ENCODE data around the gene KRT13. TPM values are rescaled to one million over a fixed set of nuclear protein-coding genes. Genes with fewer than 3 reads are reported as not detected.

The KRT13 gene
- total and polyA plus RNA-seq, 10 of the 15 experiments (the other 5 are each of a cell fraction or from before 2014, with no cell fraction given) = not detected

DNA sequence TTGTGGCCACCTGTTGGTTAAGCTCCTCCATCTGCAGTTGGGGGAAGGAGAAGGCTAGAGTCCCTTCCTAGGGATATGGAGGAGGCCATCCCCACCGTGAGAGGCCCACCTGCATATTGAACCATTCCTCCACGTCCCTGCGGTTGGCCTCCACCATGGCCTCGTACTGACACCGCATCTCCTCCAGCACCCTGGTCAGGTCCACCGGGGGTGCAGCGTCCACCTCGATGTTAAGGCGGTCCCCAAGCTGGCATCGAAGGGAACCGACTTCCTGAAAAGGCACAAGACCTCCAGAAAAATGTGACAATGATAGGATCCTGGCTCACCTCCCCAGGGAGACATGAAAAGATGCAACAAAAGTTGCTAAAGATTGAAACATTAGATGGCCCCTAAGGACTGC, 41.2 kb downstream of the KRT13 start:
- no peaks in the 10 kb centered on the region for H3K79me2 ChIP-seq (ENCODE audit: control insufficient read depth, insufficient read depth, low read length)
- H3K4me1 ChIP-seq (ENCODE audit: control insufficient read depth, insufficient read depth, low read length) = no peaks in the 10 kb centered on the region
- H3K4me3 ChIP-seq = no peak overlapping the region
- ATAC-seq (no peak), DNase-seq (ENCODE audit: low read depth, low spot score) (no peak), FAIRE-seq (no peak)
- ChIA-PET RAD21 (ENCODE audit: unreplicated experiment) (no interaction called here), POLR2A (no interaction called here), SMC1A (ENCODE audit: uncharacterized antibody, unreplicated experiment) (no interaction called here), CTCF (no interaction called here)
- H3K9me3 ChIP-seq (replicated peaks; ENCODE audit: control insufficient read depth, insufficient read depth, low read length) = no peaks in the 10 kb centered on the region
- no peak overlapping the region for H3K9ac ChIP-seq (ENCODE audit: control insufficient read depth, insufficient read depth, low read length)
- WGBS (ENCODE audit: insufficient coverage, insufficient replicate concordance, low lambda C conversion rate, missing lambda C conversion rate) = 35% methylated on average over 11 of the region's 11 CpGs
- H3K27me3 ChIP-seq (replicated peaks in 1 of 2; ENCODE audit: control insufficient read depth in 2 of 2, insufficient read depth in 2 of 2, low read length in 1 of 2) = no peaks in the 10 kb centered on the region; a peak in 2 of 4 replicates
- no peaks in the 10 kb centered on the region for H3K36me3 ChIP-seq (ENCODE audit: control insufficient read depth in 2 of 2, insufficient read depth in 2 of 2, low read length in 1 of 2)
- no peak overlapping the region for H3K27ac ChIP-seq (ENCODE audit: control insufficient read depth, insufficient read depth)
- no peak overlapping the region for H2AFZ ChIP-seq (ENCODE audit: control insufficient read depth, low read depth, low read length)
- TF ChIP-seq NR2C2 (IDR thresholded peaks at IDR 0.05; ENCODE audit: borderline replicate concordance, control insufficient read depth, insufficient read length, low read depth) (no peak), TCF12 (IDR thresholded peaks at IDR 0.05; ENCODE audit: low read depth, low read length) (no peak), STAT3 (IDR thresholded peaks at IDR 0.05; ENCODE audit: low read depth, low read length) (no peak)
- BruUV-seq (replicated peaks) = no TSS peak
- no peak overlapping the region for H3K4me2 ChIP-seq (ENCODE audit: control insufficient read depth, insufficient read depth)
- in situ Hi-C loops (cut with MboI) = no loop called here
- intact Hi-C loops (cut with micrococcal nuclease; ENCODE audit: unreplicated experiment) = no loop called here
- no peaks in the 10 kb centered on the region for H4K20me1 ChIP-seq (ENCODE audit: control insufficient read depth, insufficient read depth)

DNA sequence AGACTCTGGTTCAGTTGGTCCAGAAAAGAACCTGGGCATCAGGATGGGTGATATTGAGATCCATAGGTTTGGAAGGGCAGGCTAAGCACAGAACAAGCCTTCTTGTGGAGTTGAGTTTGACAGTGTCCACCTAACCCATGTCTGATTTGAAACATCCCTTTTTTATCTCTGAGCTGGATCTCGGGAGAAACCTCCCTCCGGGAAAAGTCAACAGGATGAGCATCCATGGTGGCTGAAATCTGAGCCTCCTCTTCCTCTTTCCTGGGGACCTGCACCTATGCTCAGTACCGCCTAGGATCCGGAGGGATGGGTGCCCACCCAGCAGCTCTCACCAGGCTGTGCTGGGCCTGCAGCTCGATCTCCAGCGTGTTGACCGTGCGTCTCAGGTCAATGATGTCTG, 41.7 kb downstream of the KRT13 start:
- Histone ChIP-seq H3K4me3 (no peak overlapping the region), H2AFZ (ENCODE audit: control insufficient read depth, low read depth, low read length) (no peak overlapping the region), H3K36me3 (ENCODE audit: control insufficient read depth in 2 of 2, insufficient read depth in 2 of 2, low read length in 1 of 2) (no peaks in the 10 kb centered on the region), H3K27ac (ENCODE audit: control insufficient read depth, insufficient read depth) (no peak overlapping the region), H3K4me1 (ENCODE audit: control insufficient read depth, insufficient read depth, low read length) (no peaks in the 10 kb centered on the region), H4K20me1 (ENCODE audit: control insufficient read depth, insufficient read depth) (no peaks in the 10 kb centered on the region), H3K9me3 (replicated peaks; ENCODE audit: control insufficient read depth, insufficient read depth, low read length) (no peaks in the 10 kb centered on the region), H3K9ac (ENCODE audit: control insufficient read depth, insufficient read depth, low read length) (no peak overlapping the region), H3K27me3 (replicated peaks in 1 of 2; ENCODE audit: control insufficient read depth in 2 of 2, insufficient read depth in 2 of 2, low read length in 1 of 2) (no peaks in the 10 kb centered on the region; a peak in 2 of 4 replicates), H3K4me2 (ENCODE audit: control insufficient read depth, insufficient read depth) (no peak overlapping the region), H3K79me2 (ENCODE audit: control insufficient read depth, insufficient read depth, low read length) (no peaks in the 10 kb centered on the region)
- FAIRE-seq = no peak
- intact Hi-C loops (cut with micrococcal nuclease; ENCODE audit: unreplicated experiment) (no loop called here), in situ Hi-C loops (cut with MboI) (no loop called here)
- ChIA-PET POLR2A (no interaction called here), RAD21 (ENCODE audit: unreplicated experiment) (no interaction called here), CTCF (interaction anchor here (1.7 kb wide), 1 partner anchor 199 kb away, joined by 3 read pairs; no protein-coding TSS in a partner anchor), SMC1A (ENCODE audit: uncharacterized antibody, unreplicated experiment) (no interaction called here)
- DNase-seq (ENCODE audit: low read depth, low spot score) = no peak
- no peak for ATAC-seq
- WGBS (ENCODE audit: insufficient coverage, insufficient replicate concordance, low lambda C conversion rate, missing lambda C conversion rate) = 52% methylated on average over 7 of the region's 8 CpGs
- no TSS peak for BruUV-seq (replicated peaks)
- TF ChIP-seq ZBTB11 (CRISPR knock-in tag; IDR thresholded peaks at IDR 0.05) (no peak), BMI1 (IDR thresholded peaks at IDR 0.05; ENCODE audit: borderline replicate concordance) (no peak), MTA2 (IDR thresholded peaks at IDR 0.05; ENCODE audit: low read depth) (no peak), ZNF384 (IDR thresholded peaks at IDR 0.05; ENCODE audit: borderline replicate concordance, low read depth, low read length) (no peak), NRF1 (conservative IDR thresholded peaks at IDR 0.05; ENCODE audit: low read depth, low read length) (no peak), IRF4 (IDR thresholded peaks at IDR 0.05; ENCODE audit: low read depth, low read length) (no peak)
- TF ChIP-seq, protein P1, sequence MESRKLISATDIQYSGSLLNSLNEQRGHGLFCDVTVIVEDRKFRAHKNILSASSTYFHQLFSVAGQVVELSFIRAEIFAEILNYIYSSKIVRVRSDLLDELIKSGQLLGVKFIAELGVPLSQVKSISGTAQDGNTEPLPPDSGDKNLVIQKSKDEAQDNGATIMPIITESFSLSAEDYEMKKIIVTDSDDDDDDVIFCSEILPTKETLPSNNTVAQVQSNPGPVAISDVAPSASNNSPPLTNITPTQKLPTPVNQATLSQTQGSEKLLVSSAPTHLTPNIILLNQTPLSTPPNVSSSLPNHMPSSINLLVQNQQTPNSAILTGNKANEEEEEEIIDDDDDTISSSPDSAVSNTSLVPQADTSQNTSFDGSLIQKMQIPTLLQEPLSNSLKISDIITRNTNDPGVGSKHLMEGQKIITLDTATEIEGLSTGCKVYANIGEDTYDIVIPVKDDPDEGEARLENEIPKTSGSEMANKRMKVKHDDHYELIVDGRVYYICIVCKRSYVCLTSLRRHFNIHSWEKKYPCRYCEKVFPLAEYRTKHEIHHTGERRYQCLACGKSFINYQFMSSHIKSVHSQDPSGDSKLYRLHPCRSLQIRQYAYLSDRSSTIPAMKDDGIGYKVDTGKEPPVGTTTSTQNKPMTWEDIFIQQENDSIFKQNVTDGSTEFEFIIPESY (IDR thresholded peaks at IDR 0.05) = no peak
